GM12892 (cell line): ENCODE data around the gene ITFG2.

Experiments used
- POLR2A ChIP-seq: IDR thresholded peaks from 2 replicates; pipeline ENCODE4 v1.6.1; 2011; ENCODE audit warnings: low read depth, low read length, control low read depth
- TAF1 ChIP-seq: IDR thresholded peaks from 2 replicates; pipeline ENCODE4 v1.6.1; 2011; ENCODE audit warnings: low read depth, mild to moderate bottlenecking, control low read depth, low read length, borderline replicate concordance

- no peak for TF ChIP-seq POLR2A
- no peak for TF ChIP-seq TAF1
Measured at GRCh38 chr12:2826721-2827515, 14.4 kb downstream of the ITFG2 start.
